OCI-LY3 (cell line): ENCODE measurements around the gene CD2AP.

Source experiments
- EZH2phosphoT487 ChIP-seq: fragments of 200-600 bp; shearing (Covaris generic); IDR thresholded peaks from 2 replicates; pipeline ENCODE4 v1.6.1; 2018; ENCODE audit warnings: antibody characterized with exemption, mixed run types, low read depth
- TF ChIP-seq, protein P1 (sequence below): fragments of 200-600, 300-600 bp; sonication (generic); IDR thresholded peaks from 2 replicates; pipeline ENCODE4 v1.5.1; 2014; ENCODE audit warnings: antibody characterized with exemption, low read length, low read depth

- TF ChIP-seq, protein P1, sequence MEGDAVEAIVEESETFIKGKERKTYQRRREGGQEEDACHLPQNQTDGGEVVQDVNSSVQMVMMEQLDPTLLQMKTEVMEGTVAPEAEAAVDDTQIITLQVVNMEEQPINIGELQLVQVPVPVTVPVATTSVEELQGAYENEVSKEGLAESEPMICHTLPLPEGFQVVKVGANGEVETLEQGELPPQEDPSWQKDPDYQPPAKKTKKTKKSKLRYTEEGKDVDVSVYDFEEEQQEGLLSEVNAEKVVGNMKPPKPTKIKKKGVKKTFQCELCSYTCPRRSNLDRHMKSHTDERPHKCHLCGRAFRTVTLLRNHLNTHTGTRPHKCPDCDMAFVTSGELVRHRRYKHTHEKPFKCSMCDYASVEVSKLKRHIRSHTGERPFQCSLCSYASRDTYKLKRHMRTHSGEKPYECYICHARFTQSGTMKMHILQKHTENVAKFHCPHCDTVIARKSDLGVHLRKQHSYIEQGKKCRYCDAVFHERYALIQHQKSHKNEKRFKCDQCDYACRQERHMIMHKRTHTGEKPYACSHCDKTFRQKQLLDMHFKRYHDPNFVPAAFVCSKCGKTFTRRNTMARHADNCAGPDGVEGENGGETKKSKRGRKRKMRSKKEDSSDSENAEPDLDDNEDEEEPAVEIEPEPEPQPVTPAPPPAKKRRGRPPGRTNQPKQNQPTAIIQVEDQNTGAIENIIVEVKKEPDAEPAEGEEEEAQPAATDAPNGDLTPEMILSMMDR: no peak
- TF ChIP-seq EZH2phosphoT487: no peak
These were observed 7.0 kb downstream of the CD2AP start for GRCh38 chr6:47484616-47485015.
